DND-41 (cell line): ENCODE measurements around the gene CHMP1B.

Source experiments
- EZH2 ChIP-seq: IDR thresholded peaks from 3 replicates; pipeline ENCODE4 v1.6.1; 2012; ENCODE audit warnings: borderline replicate concordance, low read depth, mild to moderate bottlenecking, moderate library complexity, low read length, inconsistent platforms; ENCODE audit not compliant: severe bottlenecking
- TF ChIP-seq, protein P1 (sequence below): IDR thresholded peaks from 2 replicates; pipeline ENCODE4 v1.5.1; 2012; ENCODE audit warnings: borderline replicate concordance, low read length, moderate library complexity, mild to moderate bottlenecking; ENCODE audit not compliant: poor library complexity, severe bottlenecking; ENCODE audit errors: extremely low read depth

DNA sequence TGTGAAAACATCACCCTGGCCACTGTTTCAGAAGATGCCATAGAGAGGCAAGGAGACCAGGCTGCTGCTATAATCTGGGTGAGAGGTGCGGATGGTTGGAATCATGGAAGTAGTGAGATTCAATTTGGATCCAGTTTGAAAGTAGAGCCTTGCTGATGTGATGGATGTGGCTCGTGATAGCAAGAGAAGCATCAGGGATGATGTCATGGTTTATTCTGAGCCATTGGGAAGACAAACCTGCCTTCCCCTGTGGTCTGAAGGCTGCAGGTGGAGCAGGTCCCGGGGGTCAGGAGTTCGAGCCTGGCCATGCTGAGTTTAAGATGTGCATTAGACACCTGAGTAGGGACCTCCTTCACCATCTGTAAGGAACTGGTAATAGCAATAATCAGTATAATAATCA is 49.6 kb upstream of the CHMP1B start:
- TF ChIP-seq, protein P1, sequence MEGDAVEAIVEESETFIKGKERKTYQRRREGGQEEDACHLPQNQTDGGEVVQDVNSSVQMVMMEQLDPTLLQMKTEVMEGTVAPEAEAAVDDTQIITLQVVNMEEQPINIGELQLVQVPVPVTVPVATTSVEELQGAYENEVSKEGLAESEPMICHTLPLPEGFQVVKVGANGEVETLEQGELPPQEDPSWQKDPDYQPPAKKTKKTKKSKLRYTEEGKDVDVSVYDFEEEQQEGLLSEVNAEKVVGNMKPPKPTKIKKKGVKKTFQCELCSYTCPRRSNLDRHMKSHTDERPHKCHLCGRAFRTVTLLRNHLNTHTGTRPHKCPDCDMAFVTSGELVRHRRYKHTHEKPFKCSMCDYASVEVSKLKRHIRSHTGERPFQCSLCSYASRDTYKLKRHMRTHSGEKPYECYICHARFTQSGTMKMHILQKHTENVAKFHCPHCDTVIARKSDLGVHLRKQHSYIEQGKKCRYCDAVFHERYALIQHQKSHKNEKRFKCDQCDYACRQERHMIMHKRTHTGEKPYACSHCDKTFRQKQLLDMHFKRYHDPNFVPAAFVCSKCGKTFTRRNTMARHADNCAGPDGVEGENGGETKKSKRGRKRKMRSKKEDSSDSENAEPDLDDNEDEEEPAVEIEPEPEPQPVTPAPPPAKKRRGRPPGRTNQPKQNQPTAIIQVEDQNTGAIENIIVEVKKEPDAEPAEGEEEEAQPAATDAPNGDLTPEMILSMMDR, result no peak
- no peak for TF ChIP-seq EZH2
